ENCODE data around the gene CFAP20DC. TPM values are rescaled to one million over a fixed set of nuclear protein-coding genes. Genes with fewer than 3 reads are reported as not detected.
"Not testable (repeated sequence)": the region's sequence is repeated elsewhere in the genome, so short reads cannot be mapped to it uniquely, and the experiment has no call there.

CFAP20DC gene
- polyA plus RNA-seq, 4 donors, result 0.28 to 0.65 TPM; not detected in 2

DNA sequence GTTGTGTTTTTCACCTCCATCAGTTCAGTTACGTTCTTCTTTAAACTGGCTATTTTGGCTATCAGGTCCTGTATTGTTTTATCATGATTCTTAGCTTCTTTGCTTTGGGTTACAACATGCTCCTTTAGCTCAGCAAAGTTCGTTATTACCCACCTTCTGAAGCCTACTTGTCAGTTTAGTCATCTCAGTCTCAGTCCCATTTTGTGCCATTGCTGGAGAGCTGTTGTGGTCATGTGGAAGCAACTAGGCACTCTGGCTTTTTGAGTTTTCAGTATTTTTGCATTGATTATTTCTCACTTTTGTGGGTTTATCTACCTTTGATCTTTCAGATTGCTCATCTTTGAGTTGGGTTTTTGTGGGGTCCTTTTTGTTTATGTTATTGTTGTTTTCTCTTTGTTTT is 151.3 kb downstream of the CFAP20DC start:
- Histone ChIP-seq H3K4me3 (ENCODE audit: low read depth in 1 of 3, low read length in 3 of 3) (no peak overlapping the region), H3K27me3 (ENCODE audit: control insufficient read depth in 3 of 3, insufficient read depth in 3 of 3, low read length in 3 of 3) (no peaks in the 10 kb centered on the region), H3K4me1 (ENCODE audit: control insufficient read depth in 3 of 3, insufficient read depth in 2 of 3, low read depth in 1 of 3, low read length in 2 of 3) (no peaks in the 10 kb centered on the region), H3K36me3 (ENCODE audit: control insufficient read depth in 3 of 3, insufficient read depth in 2 of 3, low read depth in 1 of 3, low read length in 3 of 3) (no peaks in the 10 kb centered on the region), H3K27ac (ENCODE audit: low read depth in 1 of 3, low read length in 2 of 3) (no peak overlapping the region), H3K9me3 (ENCODE audit: control insufficient read depth in 2 of 2, insufficient read depth in 1 of 2, low read depth in 1 of 2, low read length in 1 of 2) (peaks cover 0 to 10% of the 10 kb centered on the region in 2 donors)
- DNase-seq, result no peak
- 64 to 86% (median 70%) methylated on average over 2 of the region's 2 CpGs for WGBS, 3 donors
- no peak for FAIRE-seq

DNA sequence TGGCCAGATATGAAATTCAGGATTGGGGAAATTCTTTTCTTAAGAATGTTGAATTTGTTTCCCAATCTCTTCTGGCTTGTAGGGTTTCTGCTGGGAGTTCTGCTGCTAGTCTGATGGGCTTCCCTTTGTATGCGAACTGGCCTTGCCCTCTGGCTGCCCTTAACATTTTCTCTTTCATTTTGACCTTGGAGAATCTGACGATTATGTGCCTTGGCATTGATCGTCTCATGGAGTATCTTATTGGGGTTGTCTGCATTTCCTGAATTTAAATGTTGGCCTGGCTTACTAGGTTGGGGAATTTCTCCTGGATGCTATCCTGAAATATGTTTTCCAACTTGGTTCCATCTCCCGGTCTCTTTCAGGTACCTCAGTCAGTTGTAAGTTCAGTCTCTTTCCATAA is 152.2 kb downstream of the CFAP20DC start:
- no peaks in the 10 kb centered on the region for H3K4me1 ChIP-seq (ENCODE audit: control insufficient read depth in 3 of 3, insufficient read depth in 2 of 3, low read depth in 1 of 3, low read length in 2 of 3)
- 72 to 76% (median 73%) methylated on average over 4 of the region's 4 CpGs for WGBS, 3 donors
- peaks cover 0 to 10% of the 10 kb centered on the region in 2 donors for H3K9me3 ChIP-seq (ENCODE audit: control insufficient read depth in 2 of 2, insufficient read depth in 1 of 2, low read depth in 1 of 2, low read length in 1 of 2)
- no peak for DNase-seq
- H3K27ac ChIP-seq (ENCODE audit: low read depth in 1 of 3, low read length in 2 of 3), result no peak overlapping the region
- FAIRE-seq, result no peak
- H3K27me3 ChIP-seq (ENCODE audit: control insufficient read depth in 3 of 3, insufficient read depth in 3 of 3, low read length in 3 of 3), result no peaks in the 10 kb centered on the region
- no peaks in the 10 kb centered on the region for H3K36me3 ChIP-seq (ENCODE audit: control insufficient read depth in 3 of 3, insufficient read depth in 2 of 3, low read depth in 1 of 3, low read length in 3 of 3)
- no peak overlapping the region for H3K4me3 ChIP-seq (ENCODE audit: low read depth in 1 of 3, low read length in 3 of 3)

DNA sequence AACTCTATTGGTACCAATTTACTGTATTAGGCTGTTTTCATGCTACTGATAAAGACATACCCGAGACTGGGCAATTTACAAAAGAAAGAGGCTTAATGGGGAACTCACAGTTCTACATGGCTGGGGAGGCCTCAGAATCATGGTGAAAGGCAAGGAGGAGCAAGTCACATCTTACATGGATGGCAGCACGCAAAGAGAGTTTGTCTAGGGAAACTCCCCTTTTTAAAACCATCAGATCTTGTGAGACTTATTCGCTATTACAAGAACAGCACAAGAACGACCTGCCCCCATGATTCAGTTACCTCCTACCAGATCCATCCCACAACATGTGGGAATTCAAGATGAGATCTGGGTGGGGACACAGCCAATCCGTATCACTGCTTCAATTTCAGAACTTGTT is 154.1 kb downstream of the CFAP20DC start:
- not testable (repeated sequence) for DNase-seq; H3K36me3 ChIP-seq (ENCODE audit: control insufficient read depth in 3 of 3, insufficient read depth in 2 of 3, low read depth in 1 of 3, low read length in 3 of 3); H3K27me3 ChIP-seq (ENCODE audit: control insufficient read depth in 3 of 3, insufficient read depth in 3 of 3, low read length in 3 of 3); FAIRE-seq; H3K4me1 ChIP-seq (ENCODE audit: control insufficient read depth in 3 of 3, insufficient read depth in 2 of 3, low read depth in 1 of 3, low read length in 2 of 3); H3K27ac ChIP-seq (ENCODE audit: low read depth in 1 of 3, low read length in 2 of 3); H3K9me3 ChIP-seq (ENCODE audit: control insufficient read depth in 2 of 2, insufficient read depth in 1 of 2, low read depth in 1 of 2, low read length in 1 of 2); H3K4me3 ChIP-seq (ENCODE audit: low read depth in 1 of 3, low read length in 3 of 3)
- 82 to 94% (median 90%) methylated on average over 5 of the region's 5 CpGs for WGBS, 3 donors

DNA sequence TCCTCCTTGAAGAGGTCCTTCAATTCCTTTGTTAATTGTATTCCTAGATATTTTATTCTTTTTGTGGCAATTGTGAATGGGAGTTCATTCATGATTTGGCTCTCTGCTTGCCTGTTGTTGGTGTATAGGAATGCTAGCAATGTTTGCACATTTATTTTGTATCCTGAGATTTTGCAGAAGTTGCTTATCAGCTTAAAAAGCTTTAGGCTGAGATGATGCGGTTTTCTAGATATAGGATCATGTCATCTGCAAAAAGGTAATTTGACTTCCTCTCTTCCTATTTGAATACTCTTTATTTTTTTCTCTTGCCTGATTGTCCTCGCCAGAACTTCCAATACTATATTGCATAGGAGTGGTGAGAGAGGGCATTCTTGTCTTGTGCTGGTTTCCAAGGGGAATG is 157.3 kb downstream of the CFAP20DC start:
- FAIRE-seq; H3K9me3 ChIP-seq (ENCODE audit: control insufficient read depth in 2 of 2, insufficient read depth in 1 of 2, low read depth in 1 of 2, low read length in 1 of 2); H3K4me1 ChIP-seq (ENCODE audit: control insufficient read depth in 3 of 3, insufficient read depth in 2 of 3, low read depth in 1 of 3, low read length in 2 of 3); H3K27ac ChIP-seq (ENCODE audit: low read depth in 1 of 3, low read length in 2 of 3); H3K27me3 ChIP-seq (ENCODE audit: control insufficient read depth in 3 of 3, insufficient read depth in 3 of 3, low read length in 3 of 3); DNase-seq; H3K4me3 ChIP-seq (ENCODE audit: low read depth in 1 of 3, low read length in 3 of 3); H3K36me3 ChIP-seq (ENCODE audit: control insufficient read depth in 3 of 3, insufficient read depth in 2 of 3, low read depth in 1 of 3, low read length in 3 of 3): not testable (repeated sequence)
- WGBS, 3 donors, result 69 to 72% (median 70%) methylated on average over 2 of the region's 2 CpGs

DNA sequence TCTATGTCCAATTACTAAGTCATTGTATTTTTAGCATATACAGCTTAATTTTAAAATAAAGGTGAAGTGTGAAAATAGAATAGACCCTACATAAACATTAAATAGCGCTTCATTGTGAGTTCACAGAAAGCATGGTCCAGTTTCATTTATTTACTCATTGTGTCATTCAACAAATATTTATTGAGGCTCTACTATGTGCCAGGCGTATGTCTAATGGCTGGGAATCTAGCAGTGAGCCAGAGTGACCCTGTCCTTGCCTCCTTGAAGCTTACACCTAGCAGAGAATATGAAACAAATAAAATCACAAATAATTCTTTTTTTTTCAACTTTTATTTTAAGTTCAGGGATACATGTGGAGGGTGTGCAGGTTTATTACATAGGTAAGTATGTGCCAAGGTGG is 161.7 kb downstream of the CFAP20DC start:
- no peaks in the 10 kb centered on the region for H3K4me1 ChIP-seq (ENCODE audit: control insufficient read depth in 3 of 3, insufficient read depth in 2 of 3, low read depth in 1 of 3, low read length in 2 of 3)
- H3K27me3 ChIP-seq (ENCODE audit: control insufficient read depth in 3 of 3, insufficient read depth in 3 of 3, low read length in 3 of 3), result no peaks in the 10 kb centered on the region
- H3K36me3 ChIP-seq (ENCODE audit: control insufficient read depth in 3 of 3, insufficient read depth in 2 of 3, low read depth in 1 of 3, low read length in 3 of 3), result no peaks in the 10 kb centered on the region
- DNase-seq (no peak), FAIRE-seq (no peak)
- WGBS, 3 donors, result 51 to 73% (median 66%) methylated on average over 2 of the region's 2 CpGs
- H3K27ac ChIP-seq (ENCODE audit: low read depth in 1 of 3, low read length in 2 of 3), result no peak overlapping the region
- H3K4me3 ChIP-seq (ENCODE audit: low read depth in 1 of 3, low read length in 3 of 3), result no peak overlapping the region
- no peaks in the 10 kb centered on the region for H3K9me3 ChIP-seq (ENCODE audit: control insufficient read depth in 2 of 2, insufficient read depth in 1 of 2, low read depth in 1 of 2, low read length in 1 of 2)

DNA sequence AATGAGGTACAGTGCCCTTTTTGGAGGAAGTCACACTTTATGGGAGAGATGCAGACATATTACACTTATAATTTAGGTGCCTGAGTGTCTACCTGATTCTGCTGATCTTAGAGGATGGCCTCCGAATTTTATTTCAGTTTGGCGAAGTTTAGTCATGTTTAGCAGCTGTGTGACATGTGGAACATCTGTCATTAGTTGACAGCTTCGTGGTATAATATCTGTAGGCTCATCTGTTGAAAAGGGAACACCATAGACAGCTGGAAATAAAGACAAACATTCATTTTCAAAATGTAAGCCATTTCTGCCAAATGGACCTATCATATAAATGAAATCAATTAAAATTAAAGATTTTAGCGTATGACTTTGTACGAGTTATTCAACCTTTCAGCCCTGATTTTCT is 165.4 kb downstream of the CFAP20DC start:
- no peak overlapping the region for H3K4me3 ChIP-seq (ENCODE audit: low read depth in 1 of 3, low read length in 3 of 3)
- DNase-seq, result no peak
- no peaks in the 10 kb centered on the region for H3K4me1 ChIP-seq (ENCODE audit: control insufficient read depth in 3 of 3, insufficient read depth in 2 of 3, low read depth in 1 of 3, low read length in 2 of 3)
- no peak for FAIRE-seq
- H3K36me3 ChIP-seq (ENCODE audit: control insufficient read depth in 3 of 3, insufficient read depth in 2 of 3, low read depth in 1 of 3, low read length in 3 of 3), result no peaks in the 10 kb centered on the region
- no peak overlapping the region for H3K27ac ChIP-seq (ENCODE audit: low read depth in 1 of 3, low read length in 2 of 3)
- 71 to 83% (median 76%) methylated on average over 5 of the region's 5 CpGs for WGBS, 3 donors
- no peaks in the 10 kb centered on the region for H3K9me3 ChIP-seq (ENCODE audit: control insufficient read depth in 2 of 2, insufficient read depth in 1 of 2, low read depth in 1 of 2, low read length in 1 of 2)
- no peaks in the 10 kb centered on the region for H3K27me3 ChIP-seq (ENCODE audit: control insufficient read depth in 3 of 3, insufficient read depth in 3 of 3, low read length in 3 of 3)

DNA sequence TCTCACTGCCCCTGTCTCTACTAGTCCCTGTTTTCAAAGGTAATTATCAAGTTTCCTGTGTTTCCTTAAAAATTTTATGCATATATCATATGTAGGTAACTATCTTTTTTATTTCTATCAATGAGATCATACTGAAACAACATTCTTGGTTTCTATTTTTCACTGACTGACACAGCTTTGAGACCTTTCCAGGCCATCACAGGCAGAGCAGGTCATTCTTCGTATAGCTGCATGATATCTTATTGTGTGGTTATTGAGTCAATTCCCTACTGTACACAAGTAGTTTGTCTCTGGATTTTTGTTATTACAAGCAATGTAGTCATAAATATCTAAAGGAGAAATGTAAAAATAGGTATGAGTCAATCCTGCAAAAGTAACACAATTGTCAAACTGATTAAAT is 169.6 kb downstream of the CFAP20DC start:
- 67 to 77% (median 73%) methylated on average over 1 of the region's 1 CpG for WGBS, 3 donors
- Histone ChIP-seq H3K36me3 (ENCODE audit: control insufficient read depth in 3 of 3, insufficient read depth in 2 of 3, low read depth in 1 of 3, low read length in 3 of 3) (no peaks in the 10 kb centered on the region), H3K4me1 (ENCODE audit: control insufficient read depth in 3 of 3, insufficient read depth in 2 of 3, low read depth in 1 of 3, low read length in 2 of 3) (no peaks in the 10 kb centered on the region), H3K4me3 (ENCODE audit: low read depth in 1 of 3, low read length in 3 of 3) (no peak overlapping the region), H3K27ac (ENCODE audit: low read depth in 1 of 3, low read length in 2 of 3) (no peak overlapping the region), H3K27me3 (ENCODE audit: control insufficient read depth in 3 of 3, insufficient read depth in 3 of 3, low read length in 3 of 3) (no peaks in the 10 kb centered on the region), H3K9me3 (ENCODE audit: control insufficient read depth in 2 of 2, insufficient read depth in 1 of 2, low read depth in 1 of 2, low read length in 1 of 2) (no peaks in the 10 kb centered on the region)
- no peak for DNase-seq
- no peak for FAIRE-seq

DNA sequence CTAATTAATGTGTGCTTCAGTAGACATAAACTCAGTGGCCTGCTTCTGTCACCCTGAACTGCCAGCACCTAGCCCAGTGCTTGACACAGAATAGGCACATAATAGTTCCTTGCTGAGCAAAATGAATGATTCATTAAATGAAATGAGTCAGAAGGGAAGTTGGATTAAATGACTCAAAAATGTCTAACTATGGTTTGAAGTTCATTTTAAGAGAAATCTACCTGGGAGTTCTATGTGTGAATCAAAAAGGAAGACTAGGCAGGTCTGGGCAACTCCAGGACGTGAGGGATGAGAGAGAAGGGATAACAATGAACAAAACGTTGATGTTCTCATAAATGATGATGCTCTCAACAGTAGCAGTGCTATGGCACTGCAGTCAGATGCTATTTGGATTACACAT is 175.0 kb downstream of the CFAP20DC start:
- no peaks in the 10 kb centered on the region for H3K27me3 ChIP-seq (ENCODE audit: control insufficient read depth in 3 of 3, insufficient read depth in 3 of 3, low read length in 3 of 3)
- H3K9me3 ChIP-seq (ENCODE audit: control insufficient read depth in 2 of 2, insufficient read depth in 1 of 2, low read depth in 1 of 2, low read length in 1 of 2), result no peaks in the 10 kb centered on the region
- H3K4me1 ChIP-seq (ENCODE audit: control insufficient read depth in 3 of 3, insufficient read depth in 2 of 3, low read depth in 1 of 3, low read length in 2 of 3), result no peaks in the 10 kb centered on the region
- H3K27ac ChIP-seq (ENCODE audit: low read depth in 1 of 3, low read length in 2 of 3), result no peak overlapping the region
- no peak overlapping the region for H3K4me3 ChIP-seq (ENCODE audit: low read depth in 1 of 3, low read length in 3 of 3)
- FAIRE-seq (no peak), DNase-seq (no peak)
- no peaks in the 10 kb centered on the region for H3K36me3 ChIP-seq (ENCODE audit: control insufficient read depth in 3 of 3, insufficient read depth in 2 of 3, low read depth in 1 of 3, low read length in 3 of 3)
- WGBS, 3 donors, result 45 to 68% (median 55%) methylated on average over 2 of the region's 2 CpGs

DNA sequence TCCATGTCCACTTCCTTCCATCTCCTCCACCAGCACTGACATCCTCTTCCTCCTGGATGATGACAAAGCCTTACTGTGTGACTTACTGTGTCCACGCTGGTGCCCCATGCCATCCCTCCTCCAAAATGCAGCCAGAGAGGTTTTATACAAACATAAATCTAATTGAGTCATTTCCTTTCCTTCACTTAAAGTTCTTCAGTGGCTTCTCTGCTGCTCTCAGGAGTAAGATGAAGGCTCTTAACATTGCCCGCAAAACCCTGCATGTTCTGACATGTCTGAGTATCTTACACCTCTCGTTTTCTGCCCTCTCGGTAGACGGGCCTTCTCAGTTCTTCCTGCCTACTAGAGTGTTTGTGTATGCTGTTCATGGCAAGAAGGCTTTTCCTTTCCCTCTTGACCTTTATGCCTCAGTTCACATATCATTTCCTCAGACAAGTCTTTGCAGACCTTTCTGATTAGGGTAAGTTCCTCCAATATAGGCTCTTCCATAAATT is 175.5 kb downstream of the CFAP20DC start:
- Histone ChIP-seq H3K27me3 (ENCODE audit: control insufficient read depth in 3 of 3, insufficient read depth in 3 of 3, low read length in 3 of 3) (no peaks in the 10 kb centered on the region), H3K27ac (ENCODE audit: low read depth in 1 of 3, low read length in 2 of 3) (no peak overlapping the region), H3K4me1 (ENCODE audit: control insufficient read depth in 3 of 3, insufficient read depth in 2 of 3, low read depth in 1 of 3, low read length in 2 of 3) (no peaks in the 10 kb centered on the region), H3K4me3 (ENCODE audit: low read depth in 1 of 3, low read length in 3 of 3) (no peak overlapping the region), H3K9me3 (ENCODE audit: control insufficient read depth in 2 of 2, insufficient read depth in 1 of 2, low read depth in 1 of 2, low read length in 1 of 2) (no peaks in the 10 kb centered on the region), H3K36me3 (ENCODE audit: control insufficient read depth in 3 of 3, insufficient read depth in 2 of 3, low read depth in 1 of 3, low read length in 3 of 3) (no peaks in the 10 kb centered on the region)
- 70 to 79% (median 75%) methylated on average over 5 of the region's 5 CpGs for WGBS, 3 donors
- FAIRE-seq (no peak), DNase-seq (no peak)
